ENCODE data around the gene PIP4K2A.

The PIP4K2A gene

GRCh38 chr10:22541900-22542299 lies 172.5 kb downstream of the PIP4K2A start:
- TF ChIP-seq, protein P1, sequence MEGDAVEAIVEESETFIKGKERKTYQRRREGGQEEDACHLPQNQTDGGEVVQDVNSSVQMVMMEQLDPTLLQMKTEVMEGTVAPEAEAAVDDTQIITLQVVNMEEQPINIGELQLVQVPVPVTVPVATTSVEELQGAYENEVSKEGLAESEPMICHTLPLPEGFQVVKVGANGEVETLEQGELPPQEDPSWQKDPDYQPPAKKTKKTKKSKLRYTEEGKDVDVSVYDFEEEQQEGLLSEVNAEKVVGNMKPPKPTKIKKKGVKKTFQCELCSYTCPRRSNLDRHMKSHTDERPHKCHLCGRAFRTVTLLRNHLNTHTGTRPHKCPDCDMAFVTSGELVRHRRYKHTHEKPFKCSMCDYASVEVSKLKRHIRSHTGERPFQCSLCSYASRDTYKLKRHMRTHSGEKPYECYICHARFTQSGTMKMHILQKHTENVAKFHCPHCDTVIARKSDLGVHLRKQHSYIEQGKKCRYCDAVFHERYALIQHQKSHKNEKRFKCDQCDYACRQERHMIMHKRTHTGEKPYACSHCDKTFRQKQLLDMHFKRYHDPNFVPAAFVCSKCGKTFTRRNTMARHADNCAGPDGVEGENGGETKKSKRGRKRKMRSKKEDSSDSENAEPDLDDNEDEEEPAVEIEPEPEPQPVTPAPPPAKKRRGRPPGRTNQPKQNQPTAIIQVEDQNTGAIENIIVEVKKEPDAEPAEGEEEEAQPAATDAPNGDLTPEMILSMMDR (IDR thresholded peaks at IDR 0.05) = no peak

GRCh38 chr10:22539579-22540298 lies 174.6 kb downstream of the PIP4K2A start:
- TF ChIP-seq, protein P1 (IDR thresholded peaks at IDR 0.05) = no peak

- TF ChIP-seq, protein P1 (IDR thresholded peaks at IDR 0.05) = no peak
Measured at GRCh38 chr10:22537810-22538209, 176.6 kb downstream of the PIP4K2A start.

DNA sequence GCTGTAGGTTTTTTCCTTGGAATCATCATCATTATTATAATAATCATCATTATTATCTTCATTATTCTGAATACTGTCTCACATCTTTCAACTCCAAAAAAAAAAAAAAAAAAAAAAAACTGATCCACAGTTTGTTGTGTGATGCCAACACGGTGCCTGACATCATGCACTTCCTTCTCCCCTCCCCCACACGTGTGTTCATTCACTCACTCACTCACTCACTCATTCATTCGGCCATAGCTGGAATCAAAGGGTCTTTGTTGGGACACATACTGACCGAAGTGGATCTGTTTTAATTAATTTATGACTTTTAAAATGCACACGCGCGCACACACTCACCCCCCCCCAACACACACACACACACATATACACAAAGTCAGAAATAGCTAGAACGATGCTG lies 177.8 kb downstream of the PIP4K2A start:
- TF ChIP-seq, protein P1 (IDR thresholded peaks at IDR 0.05) = no peak

DNA sequence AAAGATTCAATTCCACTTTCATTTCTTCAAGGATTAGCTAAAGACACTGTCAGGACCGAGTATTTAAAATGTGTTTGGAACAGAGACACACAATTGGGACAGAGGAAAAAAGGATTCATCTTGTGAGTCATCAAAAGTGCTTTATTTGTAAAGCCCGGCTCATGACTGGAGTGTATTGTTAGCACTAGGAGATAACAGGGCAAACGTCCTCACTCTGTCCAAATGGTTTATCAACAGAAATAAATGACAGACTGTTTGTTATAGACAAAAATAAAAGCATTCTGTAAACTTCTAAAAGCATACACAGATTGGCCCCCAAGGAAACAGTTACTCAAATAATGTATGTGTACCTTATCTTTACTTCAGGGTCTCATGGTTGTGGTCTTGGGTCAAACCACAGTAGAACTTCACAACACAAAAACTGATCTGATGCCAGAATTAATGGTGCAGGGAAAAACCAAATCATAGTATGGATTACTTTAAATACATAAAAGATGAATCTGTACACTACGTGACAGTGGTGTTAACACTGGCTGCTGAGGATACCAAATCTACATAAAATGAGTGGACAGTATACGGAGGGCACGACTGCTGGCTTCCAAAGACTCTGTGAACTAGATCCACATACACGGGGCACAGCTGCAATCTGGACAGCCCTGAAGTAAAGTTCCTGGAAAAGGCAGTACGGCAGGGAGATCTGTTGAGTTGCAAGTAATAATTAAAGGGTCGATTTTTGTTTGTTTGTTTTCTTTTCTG lies 179.4 kb downstream of the PIP4K2A start:
- TF ChIP-seq, protein P1 (IDR thresholded peaks at IDR 0.05) = no peak

DNA sequence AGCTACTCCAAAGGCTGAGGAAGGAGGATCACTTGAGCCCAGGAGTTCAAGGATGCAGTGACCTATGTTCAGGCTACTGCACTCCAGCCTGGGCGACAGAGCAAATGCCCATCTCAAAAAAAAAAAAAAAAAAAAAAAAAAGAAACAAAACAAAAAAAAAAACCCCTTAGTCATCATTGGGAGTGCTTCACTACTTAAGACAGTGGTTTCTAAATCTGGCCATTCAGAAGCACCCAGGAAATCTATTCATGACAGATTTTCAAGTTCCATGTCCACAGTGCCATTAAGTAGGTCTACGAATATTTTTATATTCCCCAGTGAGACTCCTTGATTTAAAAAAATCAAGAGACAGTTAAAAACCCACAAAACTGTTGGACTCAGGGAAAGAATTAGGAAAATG lies 182.9 kb downstream of the PIP4K2A start:
- TF ChIP-seq, protein P1 (IDR thresholded peaks at IDR 0.05) = no peak

DNA sequence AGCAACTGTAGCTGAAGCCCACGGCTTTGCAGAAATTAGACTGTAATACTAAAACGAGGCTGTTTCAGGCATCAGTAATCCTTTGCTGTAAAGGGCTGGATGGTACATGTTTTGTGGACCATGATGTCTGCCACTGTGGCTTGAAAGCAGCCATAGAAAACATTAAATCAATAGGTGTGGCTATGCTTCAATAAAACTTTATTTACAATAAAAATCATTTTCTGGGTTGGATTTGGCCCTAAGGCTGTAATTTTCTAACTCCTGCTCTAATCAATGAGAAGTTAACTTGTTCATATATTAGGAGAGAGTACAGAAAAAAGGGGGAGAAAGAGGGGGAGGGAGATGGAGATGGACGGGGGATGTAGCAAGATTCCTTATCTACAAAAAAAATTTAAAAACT lies 183.4 kb downstream of the PIP4K2A start:
- TF ChIP-seq, protein P1 (IDR thresholded peaks at IDR 0.05) = no peak

All from LNCAP (cell line).